Fibroblast of lung (primary cell): ENCODE results near the gene RGP1. TPM values are rescaled to one million over a fixed set of nuclear protein-coding genes. Genes with fewer than 3 reads are reported as not detected.

Source experiments
- DNase-seq, 2 donors: peaks; one replicate each; pipeline versions ENCODE4 v3.0.0 to v3.0.0-alpha.2; 2010; ENCODE audit warnings: low read depth in 2 of 2
- H2AFZ ChIP-seq: 2 replicates; pipeline ENCODE4 v1.5.1; 2012; ENCODE audit warnings: low read length, control low read depth, inconsistent platforms
- H3K27ac ChIP-seq: 2 replicates; pipeline ENCODE4 v1.5.1; 2011; ENCODE audit warnings: low read length, control low read depth; ENCODE audit not compliant: insufficient read depth
- H3K27me3 ChIP-seq: 2 replicates; pipeline ENCODE4 v1.5.1; 2011; ENCODE audit warnings: mild to moderate bottlenecking, low read length; ENCODE audit not compliant: control insufficient read depth, insufficient read depth
- H3K36me3 ChIP-seq: 2 replicates; pipeline ENCODE4 v1.5.1; 2011; ENCODE audit warnings: low read length; ENCODE audit not compliant: control insufficient read depth, insufficient read depth
- H3K4me1 ChIP-seq: 2 replicates; pipeline ENCODE4 v1.5.1; 2011; ENCODE audit warnings: low read length; ENCODE audit not compliant: control insufficient read depth, insufficient read depth; ENCODE audit errors: extremely low read depth
- H3K4me2 ChIP-seq: 2 replicates; pipeline ENCODE4 v1.5.1; 2011; ENCODE audit warnings: low read length, control low read depth; ENCODE audit not compliant: insufficient read depth; ENCODE audit errors: extremely low read depth
- H3K4me3 ChIP-seq, 4 experiments: fragments of 200-600 bp in 1 of 4; sonication (generic) in 1 of 4; replicated peaks in 1 of 4; 2 replicates each; pipeline ENCODE4 v1.5.1; 2011 to 2016; ENCODE audit warnings: low read length in 4 of 4, low read depth in 3 of 4, mild to moderate bottlenecking in 3 of 4, control low read depth in 2 of 4, inconsistent platforms in 1 of 4, mixed read lengths in 1 of 4; ENCODE audit not compliant: insufficient read depth in 1 of 4; ENCODE audit errors: control extremely low read depth in 1 of 4
- H3K79me2 ChIP-seq: 2 replicates; pipeline ENCODE4 v1.5.1; 2012; ENCODE audit warnings: mild to moderate bottlenecking, low read length, inconsistent platforms; ENCODE audit not compliant: control insufficient read depth, insufficient read depth
- H3K9ac ChIP-seq: 2 replicates; pipeline ENCODE4 v1.5.1; 2011; ENCODE audit warnings: mild to moderate bottlenecking, low read length, control low read depth; ENCODE audit not compliant: insufficient read depth
- H3K9me3 ChIP-seq: 2 replicates; pipeline ENCODE4 v1.5.1; 2012; ENCODE audit warnings: low read depth, low read length; ENCODE audit not compliant: control insufficient read depth, insufficient read depth
- H4K20me1 ChIP-seq: 2 replicates; pipeline ENCODE4 v1.5.1; 2011; ENCODE audit warnings: low read length; ENCODE audit not compliant: control insufficient read depth, insufficient read depth; ENCODE audit errors: extremely low read depth
- CTCF ChIP-seq, 2 donors: IDR thresholded peaks in 1 of 2; conservative IDR thresholded peaks in 1 of 2; 1 replicate in 1 of 2; 2 replicates in 1 of 2; pipeline ENCODE4 v1.5.1; 2011 to 2012; ENCODE audit warnings: low read length in 2 of 2, control low read depth in 1 of 2, inconsistent platforms in 1 of 2, low read depth in 1 of 2, mild to moderate bottlenecking in 1 of 2
- EZH2 ChIP-seq: IDR thresholded peaks from 2 replicates; pipeline ENCODE4 v1.5.1; 2012; ENCODE audit warnings: low read length, control low read depth, mild to moderate bottlenecking; ENCODE audit errors: missing control alignments
- polyA plus RNA-seq, 2 donors: library from polyadenylated mRNA; depleted of rRNA in 1 of 2; stranded (reverse) in 1 of 2; unstranded in 1 of 2; fragments of >200 nt; gene quantifications; 2 replicates each; pipeline ENCODE4 v1.2.1, GENCODE V29; 2011 to 2012; ENCODE audit warnings: missing spikeins in 1 of 2
- total RNA-seq: library from RNA; depleted of rRNA; stranded (reverse); fragments of >200 nt; gene quantifications from 2 replicates; pipeline ENCODE4 v1.2.1, GENCODE V29; 2014

RGP1 gene
- total and polyA plus RNA-seq, 2 donors (not counting 1 experiment from before 2014, with no cell fraction given) = 14.9 to 17.4 TPM

GRCh38 chr9:35743880-35744518 lies 5.1 kb upstream of the RGP1 start:
- H3K4me2 ChIP-seq = no peak overlapping the region
- no peak overlapping the region for H3K9ac ChIP-seq
- no peak for TF ChIP-seq CTCF (conservative IDR thresholded peaks at IDR 0.05 in 1 of 2, IDR thresholded peaks at IDR 0.05 in 1 of 2; ENCODE audit: low read depth in 1 of 2, low read length in 2 of 2)
- TF ChIP-seq EZH2 = no peak
- no peaks in the 10 kb centered on the region for H3K9me3 ChIP-seq
- no peak for DNase-seq
- H4K20me1 ChIP-seq = peaks cover 2% of the 10 kb centered on the region
- no peak overlapping the region for H3K27ac ChIP-seq
- H3K36me3 ChIP-seq = peaks cover 28% of the 10 kb centered on the region
- no peak overlapping the region for H2AFZ ChIP-seq
- H3K4me3 ChIP-seq = no peak overlapping the region
- H3K79me2 ChIP-seq = peaks cover 36% of the 10 kb centered on the region
- no peaks in the 10 kb centered on the region for H3K27me3 ChIP-seq
- peaks cover 4% of the 10 kb centered on the region for H3K4me1 ChIP-seq

GRCh38 chr9:35745569-35745968 lies 3.5 kb upstream of the RGP1 start:
- Histone ChIP-seq H3K4me1 (peaks cover 7% of the 10 kb centered on the region), H3K27me3 (no peaks in the 10 kb centered on the region), H3K36me3 (peaks cover 17% of the 10 kb centered on the region), H3K27ac (no peak overlapping the region), H3K9me3 (no peaks in the 10 kb centered on the region), H2AFZ (no peak overlapping the region), H3K4me3 (peak overlapping the region in 2 of 4 experiments; percentile 23 to 97), H3K79me2 (peaks cover 41% of the 10 kb centered on the region), H3K9ac (no peak overlapping the region), H4K20me1 (peaks cover 2% of the 10 kb centered on the region), H3K4me2 (peak overlapping the region; percentile 51)
- TF ChIP-seq EZH2 (no peak), CTCF (conservative IDR thresholded peaks at IDR 0.05 in 1 of 2, IDR thresholded peaks at IDR 0.05 in 1 of 2; ENCODE audit: low read depth in 1 of 2, low read length in 2 of 2) (no peak)
- no peak for DNase-seq

GRCh38 chr9:35746583-35746982 lies 2.5 kb upstream of the RGP1 start:
- no peak for DNase-seq
- Histone ChIP-seq H3K4me1 (peaks cover 7% of the 10 kb centered on the region), H3K4me2 (peak overlapping the region; percentile 61), H3K27ac (no peak overlapping the region), H3K79me2 (peaks cover 41% of the 10 kb centered on the region), H2AFZ (no peak overlapping the region), H3K9ac (no peak overlapping the region), H3K36me3 (peaks cover 15% of the 10 kb centered on the region), H3K9me3 (no peaks in the 10 kb centered on the region), H4K20me1 (peaks cover 2% of the 10 kb centered on the region), H3K27me3 (no peaks in the 10 kb centered on the region), H3K4me3 (peak overlapping the region; percentile 84 to 97 (median 92))
- no peak for TF ChIP-seq CTCF (conservative IDR thresholded peaks at IDR 0.05 in 1 of 2, IDR thresholded peaks at IDR 0.05 in 1 of 2; ENCODE audit: low read depth in 1 of 2, low read length in 2 of 2)
- no peak for TF ChIP-seq EZH2
